CD4-positive, alpha-beta T cell treated with Interleukin-1 beta for 1 hour (primary cell): ENCODE measurements around the gene GPHN.
"Not testable (repeated sequence)": the region's sequence is repeated elsewhere in the genome, so short reads cannot be mapped to it uniquely, and the experiment has no call there.

Experiments
- DNase-seq, 2 donors: peaks; one replicate each; pipeline ENCODE4 v3.0.0-alpha.2; 2020 to 2022

Gene GPHN

GRCh38 chr14:66824251-66824650, 316.3 kb downstream of the GPHN start:
- no peak for DNase-seq

- DNase-seq: no peak
Observed at GRCh38 chr14:66827182-66827581, 319.2 kb downstream of the GPHN start.

GRCh38 chr14:66831173-66831572, 323.2 kb downstream of the GPHN start:
- DNase-seq: no peak

- DNase-seq: no peak
Observed at GRCh38 chr14:66833816-66834215, 325.9 kb downstream of the GPHN start.

- DNase-seq: not testable (repeated sequence)
Observed at GRCh38 chr14:66837436-66837835, 329.5 kb downstream of the GPHN start.

- no peak for DNase-seq
Observed at GRCh38 chr14:66842911-66843512, 335.1 kb downstream of the GPHN start.

GRCh38 chr14:66850258-66850888, 342.4 kb downstream of the GPHN start:
- no peak for DNase-seq

- DNase-seq: no peak
Observed at GRCh38 chr14:66853311-66853710, 345.4 kb downstream of the GPHN start.

GRCh38 chr14:66857867-66858266, 349.9 kb downstream of the GPHN start:
- no peak for DNase-seq

GRCh38 chr14:66859063-66859671, 351.2 kb downstream of the GPHN start:
- DNase-seq: no peak

- DNase-seq: no peak
Observed at GRCh38 chr14:66881596-66881995, 373.6 kb downstream of the GPHN start.

- no peak for DNase-seq
Observed at GRCh38 chr14:66884149-66884548, 376.2 kb downstream of the GPHN start.

- DNase-seq: no peak
Observed at GRCh38 chr14:66900719-66901118, 392.8 kb downstream of the GPHN start.

GRCh38 chr14:66910311-66910840, 402.4 kb downstream of the GPHN start:
- DNase-seq: no peak

- DNase-seq: no peak
Observed at GRCh38 chr14:66916421-66916820, 408.5 kb downstream of the GPHN start.

GRCh38 chr14:66918527-66918926, 410.6 kb downstream of the GPHN start:
- DNase-seq: no peak

- DNase-seq: no peak
Observed at GRCh38 chr14:66920196-66920595, 412.2 kb downstream of the GPHN start.

GRCh38 chr14:66923251-66923650, 415.3 kb downstream of the GPHN start:
- no peak for DNase-seq

- DNase-seq: no peak
Observed at GRCh38 chr14:66939409-66939808, 431.5 kb downstream of the GPHN start.

- no peak for DNase-seq
Observed at GRCh38 chr14:66944872-66945271, 436.9 kb downstream of the GPHN start.

GRCh38 chr14:66955159-66955558, 447.2 kb downstream of the GPHN start:
- DNase-seq: no peak

- DNase-seq: no peak
Observed at GRCh38 chr14:66959437-66960050, 451.6 kb downstream of the GPHN start.

GRCh38 chr14:66965831-66966230, 457.9 kb downstream of the GPHN start:
- DNase-seq: no peak

GRCh38 chr14:66972469-66972868, 464.5 kb downstream of the GPHN start:
- no peak for DNase-seq
